Stimulated activated CD4-positive, alpha-beta T cell treated with anti-CD3 and anti-CD28 coated beads, TNF-alpha, amount 100 ng/mL, for 24 hours (primary cell): Measurements from ENCODE around the gene SLC25A41.
"Not testable (repeated sequence)": the region's sequence is repeated elsewhere in the genome, so short reads cannot be mapped to it uniquely, and the experiment has no call there.

Experiments
- DNase-seq, 3 experiments: peaks; one replicate each; pipeline ENCODE4 v3.0.0-alpha.2; 2020; ENCODE audit warnings: low read depth in 3 of 3

The SLC25A41 gene

GRCh38 chr19:6428692-6429418 lies 4.7 kb downstream of the SLC25A41 start:
- DNase-seq, result not testable (repeated sequence)

GRCh38 chr19:6427131-6427530 lies 6.4 kb downstream of the SLC25A41 start:
- no peak for DNase-seq

GRCh38 chr19:6425732-6426620 lies 7.6 kb downstream of the SLC25A41 start:
- DNase-seq, result no peak

DNA sequence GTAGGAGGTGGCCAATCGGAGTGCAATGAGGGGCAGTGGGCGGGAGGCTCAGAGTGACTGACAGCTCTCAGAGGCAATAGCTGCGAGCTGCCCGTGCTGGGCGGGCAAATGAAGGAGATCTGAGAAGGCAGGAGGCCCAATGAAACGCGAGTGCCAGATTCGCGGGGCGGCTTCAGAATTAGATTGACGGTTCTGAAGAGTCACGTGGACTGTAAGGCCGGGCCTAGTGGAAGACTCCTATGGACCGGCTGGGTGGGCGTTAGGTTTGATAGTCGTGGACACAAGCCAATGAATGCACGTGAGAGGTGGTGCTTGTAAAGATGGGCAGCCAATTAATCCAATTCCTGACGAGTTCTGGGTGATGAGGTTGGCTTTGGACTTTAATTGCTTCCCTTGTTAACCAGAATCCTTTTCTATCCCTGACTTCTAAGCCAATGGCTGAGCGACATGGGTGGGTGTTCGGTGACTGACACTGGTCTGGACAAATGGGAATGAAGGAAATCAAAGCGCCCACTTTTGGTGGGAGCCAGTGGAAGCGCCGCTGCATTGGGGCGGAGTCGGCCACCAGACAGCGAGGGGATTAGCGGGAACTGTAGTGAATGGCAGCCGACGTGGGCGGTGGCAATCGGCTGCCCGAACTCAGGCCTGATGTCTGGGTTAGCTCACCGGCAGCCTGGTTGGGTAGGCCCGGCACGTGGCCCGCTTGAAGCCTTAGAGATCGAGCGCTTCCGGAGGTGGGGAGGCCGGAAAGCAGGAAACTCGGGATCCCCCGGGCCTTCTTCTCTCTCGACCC lies 8.4 kb downstream of the SLC25A41 start:
- peak; percentile 97 to 99 (median 99) for DNase-seq

- DNase-seq, result peak in 1 of 3 experiments; percentile 26
Observed at GRCh38 chr19:6424195-6424938, 9.2 kb downstream of the SLC25A41 start, which contains the start of gene KHSRP. Gene KHSRP, minus strand, starts transcription at chr19:6424811. Its CDS starts 110 bp downstream, at chr19:6424701.

- DNase-seq, result peak in 1 of 3 experiments; percentile 40
Observed at GRCh38 chr19:6423499-6424194, 9.9 kb downstream of the SLC25A41 start.

- no peak for DNase-seq
Observed at GRCh38 chr19:6421075-6422014, 12.2 kb downstream of the SLC25A41 start.

DNA sequence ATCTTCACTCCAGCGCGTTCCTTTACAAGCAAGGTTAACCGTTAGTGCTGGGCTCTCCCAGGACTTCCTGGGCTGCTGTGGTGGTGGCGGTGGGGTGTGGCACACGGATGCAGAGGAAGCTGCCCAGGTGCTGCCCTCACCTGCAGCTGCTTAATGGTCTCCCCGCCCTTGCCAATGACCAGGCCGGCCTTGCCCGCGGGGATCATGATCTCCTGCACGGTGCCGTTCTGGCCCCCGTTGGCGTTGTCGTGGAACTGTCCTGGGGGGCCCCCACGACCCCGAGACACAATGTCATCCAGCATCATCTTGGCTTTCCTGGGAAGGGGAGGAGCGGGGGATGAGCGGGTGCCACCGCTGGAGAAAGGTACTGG lies 15.0 kb downstream of the SLC25A41 start:
- no peak for DNase-seq

- DNase-seq, result no peak
Observed at GRCh38 chr19:6417713-6418561, 15.6 kb downstream of the SLC25A41 start.

GRCh38 chr19:6416658-6417405 lies 16.7 kb downstream of the SLC25A41 start:
- no peak for DNase-seq

- DNase-seq, result no peak
Observed at GRCh38 chr19:6415591-6416190, 17.9 kb downstream of the SLC25A41 start.

- no peak for DNase-seq
Observed at GRCh38 chr19:6414793-6415590, 18.6 kb downstream of the SLC25A41 start.

DNA sequence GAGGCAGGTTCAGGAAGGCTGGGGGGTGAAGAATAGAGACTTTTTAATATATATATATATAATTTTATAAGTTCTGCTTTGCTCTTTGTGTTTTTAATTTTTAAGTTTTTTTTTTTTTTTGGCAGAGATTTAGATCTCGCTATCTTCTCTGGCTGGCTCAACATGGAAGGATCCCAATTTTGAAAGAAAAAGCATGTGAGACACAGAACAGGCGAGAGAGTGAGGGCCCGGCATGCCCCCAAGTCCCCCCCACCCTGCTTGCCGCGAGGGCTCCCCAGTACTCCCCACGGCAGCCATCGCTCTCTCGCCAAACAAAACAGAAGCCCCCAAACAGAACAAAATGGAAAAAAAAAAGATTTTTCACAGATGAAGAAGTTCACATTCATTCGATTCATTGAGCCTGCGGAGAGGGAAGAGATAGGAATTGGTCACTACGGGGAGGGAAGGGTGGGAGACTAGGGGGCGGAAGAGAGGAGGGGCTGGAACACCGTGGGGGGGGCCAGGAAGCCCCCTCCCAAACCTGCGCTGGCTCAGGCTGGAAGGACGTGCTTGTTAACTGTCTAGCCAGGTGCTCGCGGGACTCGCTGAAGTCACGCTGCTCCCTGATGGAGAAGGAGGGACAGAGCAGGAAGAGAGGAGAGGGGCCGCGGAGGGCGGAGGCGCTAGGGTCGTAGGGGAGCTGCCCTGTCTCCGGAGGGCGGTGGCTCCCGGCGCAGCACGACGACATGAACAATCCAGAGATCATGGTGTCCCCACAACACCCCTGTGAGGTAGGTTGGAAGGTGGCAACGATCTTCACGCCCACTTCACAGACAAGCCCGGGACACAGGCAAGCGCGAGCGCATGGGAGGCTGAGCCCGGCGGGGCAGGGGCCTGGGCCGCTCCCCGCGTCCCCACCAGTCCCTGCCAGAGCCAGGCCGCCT lies 19.6 kb downstream of the SLC25A41 start:
- DNase-seq, result no peak

DNA sequence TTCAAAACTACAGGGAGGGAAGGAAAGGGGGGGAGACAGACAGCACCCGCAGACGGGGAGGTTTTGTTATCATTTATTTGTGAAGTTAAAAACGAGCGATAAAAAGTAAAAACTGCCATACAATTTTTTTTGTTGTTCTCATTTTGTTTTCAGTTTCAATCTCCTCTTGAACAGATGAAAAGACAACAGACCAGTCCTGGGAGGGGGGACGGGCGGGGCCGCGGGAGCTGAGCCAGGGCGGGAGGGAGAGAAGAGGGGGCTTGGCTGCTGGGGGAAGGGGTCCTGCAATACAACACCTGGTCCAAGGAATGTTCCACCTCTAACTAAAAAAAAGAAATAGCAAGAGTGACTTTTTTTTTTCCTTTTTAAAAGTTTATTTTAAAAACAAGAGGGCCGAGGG lies 20.3 kb downstream of the SLC25A41 start:
- no peak for DNase-seq

DNA sequence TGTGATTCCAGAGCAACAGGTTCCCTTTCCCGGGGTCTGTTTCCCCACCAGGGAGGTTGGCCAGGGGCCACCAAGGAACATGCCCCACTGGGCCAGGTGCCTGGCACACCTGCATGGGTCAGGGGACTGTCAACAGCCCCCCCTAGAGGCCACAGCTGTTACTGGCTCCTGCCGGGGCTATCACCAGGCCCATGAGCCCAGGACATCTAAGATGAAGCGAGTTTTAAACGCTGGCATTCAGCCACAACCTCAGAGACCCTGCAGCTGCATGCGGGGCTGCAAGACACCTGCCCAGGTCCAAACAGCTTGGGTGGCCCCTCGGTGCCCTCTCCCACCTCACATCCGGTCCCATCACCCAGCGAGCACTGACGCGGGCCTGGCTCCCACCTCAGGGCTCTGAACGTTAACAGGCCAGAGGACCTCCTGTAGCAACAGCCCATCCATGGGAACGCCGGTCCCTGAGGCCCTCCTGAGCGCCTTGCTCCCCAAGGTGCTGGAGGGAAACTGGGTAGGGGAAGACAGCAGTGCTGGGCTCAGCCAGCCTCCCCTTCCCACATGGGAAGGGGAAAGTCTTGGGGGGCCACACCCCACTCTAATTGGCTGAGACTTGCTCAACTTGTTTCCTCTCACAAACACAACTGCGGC lies 21.0 kb downstream of the SLC25A41 start:
- DNase-seq, result peak in 2 of 3 experiments; percentile 35 to 54
